Uterus (tissue), 4 donors: ENCODE data around the gene IRS1. TPM values are rescaled to one million over a fixed set of nuclear protein-coding genes. Genes with fewer than 3 reads are reported as not detected.

Source experiments
- DNase-seq, 2 donors: peaks; one replicate each; pipeline ENCODE4 v3.0.0-alpha.2; 2019 to 2020
- H3K27ac ChIP-seq, 2 donors: fragments of 200-600 bp; sonication (generic); 1 replicate in 1 of 2; 2 replicates in 1 of 2; pipeline ENCODE4 v1.5.1; 2016 to 2018
- H3K27me3 ChIP-seq, 2 donors: fragments of 200-600 bp; sonication (generic); one replicate each; pipeline ENCODE4 v1.5.1; 2018 to 2019; ENCODE audit warnings: control low read depth in 1 of 2
- H3K36me3 ChIP-seq, 2 donors: fragments of 200-600 bp; sonication (generic); one replicate each; pipeline ENCODE4 v1.5.1; 2019; ENCODE audit warnings: control low read depth in 1 of 2
- H3K4me1 ChIP-seq, 2 donors: fragments of 200-600 bp; sonication (generic); one replicate each; pipeline ENCODE4 v1.5.1; 2018 to 2019; ENCODE audit warnings: control low read depth in 1 of 2
- H3K4me3 ChIP-seq, 2 donors: fragments of 200-600 bp; sonication (generic); 1 replicate in 1 of 2; 2 replicates in 1 of 2; pipeline ENCODE4 v1.5.1; 2018 to 2019; ENCODE audit warnings: mild to moderate bottlenecking in 1 of 2
- H3K9me3 ChIP-seq, 2 donors: fragments of 200-600 bp; sonication (generic); one replicate each; pipeline ENCODE4 v1.5.1; 2019; ENCODE audit warnings: control low read depth in 1 of 2
- CTCF ChIP-seq, 4 experiments: fragments of 200-600 bp in 2 of 4; fragments of 450-650 bp in 2 of 4; sonication (generic) in 2 of 4; IDR thresholded peaks; one replicate each; pipeline ENCODE4 v1.5.1; 2016 to 2019; ENCODE audit warnings: antibody characterized with exemption in 4 of 4, mild to moderate bottlenecking in 2 of 4, moderate library complexity in 1 of 4
- POLR2A ChIP-seq, 2 donors: fragments of 450-650 bp; IDR thresholded peaks; one replicate each; pipeline ENCODE4 v1.6.1; 2016; ENCODE audit warnings: antibody characterized with exemption in 2 of 2, mild to moderate bottlenecking in 1 of 2, moderate library complexity in 1 of 2
- intact Hi-C: fragments of 100-400 bp; cut with DNase I; formaldehyde crosslinking; loops from one replicate; pipeline ENCODE4 v1.15.1; 2023; ENCODE audit warnings: low total_unique reads
- total RNA-seq, 4 donors: library from RNA; depleted of rRNA in 3 of 4; stranded (reverse); fragments of >200 nt in 3 of 4; gene quantifications; one replicate each; pipeline versions ENCODE4 v1.1.0 to v1.2.4, GENCODE V29; 2014 to 2023
- donor health status: DM: yes; HTN: yes; CAD: no.

The IRS1 gene
- total RNA-seq, 4 donors from 2014 or later, result 11.5 to 54.2 (median 29.5) TPM

- peak; percentile 29 to 30 for DNase-seq
- Histone ChIP-seq H3K27ac (peak overlapping the region; percentile 53 to 74), H3K4me1 (peaks cover 6 to 7% of the 10 kb centered on the region in 2 donors)
Observed at GRCh38 chr2:226742347-226742746, 57.3 kb downstream of the IRS1 start.

GRCh38 chr2:226740039-226740648 is 59.5 kb downstream of the IRS1 start:
- Histone ChIP-seq H3K36me3 (no peaks in the 10 kb centered on the region), H3K27ac (peak overlapping the region in 1 of 2 donors; percentile 3), H3K9me3 (no peaks in the 10 kb centered on the region), H3K27me3 (no peaks in the 10 kb centered on the region), H3K4me1 (peaks cover 6 to 7% of the 10 kb centered on the region in 2 donors), H3K4me3 (no peak overlapping the region)
- TF ChIP-seq CTCF (IDR thresholded peaks at IDR 0.05) (no peak), POLR2A (IDR thresholded peaks at IDR 0.05) (no peak)
- no peak for DNase-seq
- intact Hi-C loops, result no loop called here

More at GRCh38 chr2:226742347-226742746, 57.3 kb downstream of the IRS1 start:
- no peak for TF ChIP-seq CTCF (IDR thresholded peaks at IDR 0.05)
- no peak for TF ChIP-seq POLR2A (IDR thresholded peaks at IDR 0.05)
- Histone ChIP-seq H3K36me3 (no peaks in the 10 kb centered on the region), H3K9me3 (no peaks in the 10 kb centered on the region), H3K27me3 (no peaks in the 10 kb centered on the region), H3K4me3 (no peak overlapping the region)
- intact Hi-C loops, result no loop called here

- Histone ChIP-seq H3K27me3 (no peaks in the 10 kb centered on the region), H3K4me3 (no peak overlapping the region), H3K27ac (peak overlapping the region; percentile 15 to 33), H3K36me3 (no peaks in the 10 kb centered on the region), H3K9me3 (no peaks in the 10 kb centered on the region), H3K4me1 (peaks cover 6 to 7% of the 10 kb centered on the region in 2 donors)
- TF ChIP-seq POLR2A (IDR thresholded peaks at IDR 0.05) (no peak), CTCF (IDR thresholded peaks at IDR 0.05) (no peak)
- DNase-seq, result no peak
- intact Hi-C loops, result no loop called here
Observed at GRCh38 chr2:226739545-226740030, 60.0 kb downstream of the IRS1 start.

- Histone ChIP-seq H3K27ac (peak overlapping the region; percentile 15 to 33), H3K4me1 (peaks cover 6 to 7% of the 10 kb centered on the region in 2 donors), H3K9me3 (no peaks in the 10 kb centered on the region), H3K4me3 (no peak overlapping the region), H3K27me3 (no peaks in the 10 kb centered on the region), H3K36me3 (no peaks in the 10 kb centered on the region)
- no peak for DNase-seq
- intact Hi-C loops, result no loop called here
- no peak for TF ChIP-seq CTCF (IDR thresholded peaks at IDR 0.05)
Observed at GRCh38 chr2:226738821-226739544, 60.6 kb downstream of the IRS1 start.

- H3K4me3 ChIP-seq, result no peak overlapping the region
- DNase-seq, result no peak
- no peaks in the 10 kb centered on the region for H3K9me3 ChIP-seq
- no peaks in the 10 kb centered on the region for H3K36me3 ChIP-seq
- no peaks in the 10 kb centered on the region for H3K27me3 ChIP-seq
- H3K27ac ChIP-seq, result peak overlapping the region in 1 of 2 donors; percentile 15
- TF ChIP-seq CTCF (IDR thresholded peaks at IDR 0.05) (no peak), POLR2A (IDR thresholded peaks at IDR 0.05) (no peak)
- peaks cover 6 to 7% of the 10 kb centered on the region in 2 donors for H3K4me1 ChIP-seq
- intact Hi-C loops, result no loop called here
Observed at GRCh38 chr2:226738191-226738820, 61.3 kb downstream of the IRS1 start.
